HepG2 (cell line): ENCODE results near the gene METTL1. TPM values are rescaled to one million over a fixed set of nuclear protein-coding genes. Genes with fewer than 3 reads are reported as not detected.
A peak's percentile ranks its signal among the peaks of the same experiment; 100 is the strongest.

ENCODE experiments used
- FOXO1 ChIP-seq: sonication (generic); formaldehyde crosslinking; IDR thresholded peaks from 2 replicates; pipeline ENCODE4 v1.4.0; 2020; ENCODE audit warnings: missing genetic modification reagents
- GABPA ChIP-seq, 2 experiments: IDR thresholded peaks; 2 replicates each; pipeline ENCODE4 v1.6.1; 2011 to 2016; ENCODE audit warnings: low read depth in 2 of 2, low read length in 1 of 2, missing biosample characterization in 1 of 2, missing genetic modification characterization in 1 of 2
- MIER2 ChIP-seq: IDR thresholded peaks from 2 replicates; pipeline ENCODE4 v1.6.1; 2016; ENCODE audit warnings: missing biosample characterization, missing genetic modification reagents
- NBN ChIP-seq: fragments of 450-650 bp; conservative IDR thresholded peaks from 2 replicates; pipeline ENCODE4 v1.6.1; 2017
- SIN3A ChIP-seq: IDR thresholded peaks from 2 replicates; pipeline ENCODE4 v1.6.1; 2011; ENCODE audit warnings: low read depth, mild to moderate bottlenecking, control low read depth, low read length, borderline replicate concordance
- ZBTB20 ChIP-seq: sonication (generic); formaldehyde crosslinking; IDR thresholded peaks from 2 replicates; pipeline ENCODE4 v1.8.1; 2023; ENCODE audit warnings: missing genetic modification reagents, low read depth, mild to moderate bottlenecking, borderline replicate concordance
- ZBTB7A ChIP-seq: sonication (generic); formaldehyde crosslinking; IDR thresholded peaks from 2 replicates; pipeline ENCODE4 v1.8.0; 2022; ENCODE audit warnings: mild to moderate bottlenecking, missing genetic modification reagents
- ZNF687 ChIP-seq: sonication (generic); formaldehyde crosslinking; IDR thresholded peaks from 2 replicates; pipeline ENCODE4 v1.5.1; 2020; ENCODE audit warnings: mild to moderate bottlenecking, missing genetic modification reagents, moderate library complexity
- polyA plus RNA-seq, 8 experiments: library from polyadenylated mRNA; depleted of rRNA in 3 of 8; stranded (reverse) in 7 of 8; unstranded in 1 of 8; fragments of >200 nt; fragmentation: Illumina TruSeq in 4 of 8; extraction: Trizol in 4 of 8; gene quantifications; 2 replicates each; pipeline versions ENCODE4 v1.2.1 to v1.2.3, GENCODE V29; 2011 to 2016; ENCODE audit warnings: low read depth in 4 of 8, missing spikeins in 1 of 8, mixed read lengths in 1 of 8; ENCODE audit not compliant: insufficient read depth in 1 of 8
- total RNA-seq, 5 experiments: library from RNA; depleted of rRNA; stranded (reverse); fragments of >200 nt; fragmentation: Illumina TruSeq; extraction: Trizol; gene quantifications; 2 replicates each; pipeline ENCODE4 v1.2.3, GENCODE V29; 2016; ENCODE audit warnings: low read depth in 1 of 5
- TF ChIP-seq, protein P1 (sequence below): sonication (generic); formaldehyde crosslinking; IDR thresholded peaks from 2 replicates; pipeline ENCODE4 v1.5.0; 2020; ENCODE audit warnings: mild to moderate bottlenecking, missing genetic modification reagents, moderate library complexity
- TF ChIP-seq, protein P2 (sequence below): sonication (generic); formaldehyde crosslinking; IDR thresholded peaks from 2 replicates; pipeline ENCODE4 v1.4.0; 2020; ENCODE audit warnings: missing genetic modification reagents; ENCODE audit errors: not compliant biosample characterization
- TF ChIP-seq, protein P3 (sequence below): sonication (generic); formaldehyde crosslinking; IDR thresholded peaks from 2 replicates; pipeline ENCODE4 v1.5.1; 2020; ENCODE audit warnings: missing genetic modification reagents, mild to moderate bottlenecking, borderline replicate concordance

Gene METTL1
- total and polyA plus RNA-seq, 2 of the 13 experiments (the other 11 are each of a cell fraction or from before 2014, with no cell fraction given), result 34.7 to 36.9 TPM

DNA sequence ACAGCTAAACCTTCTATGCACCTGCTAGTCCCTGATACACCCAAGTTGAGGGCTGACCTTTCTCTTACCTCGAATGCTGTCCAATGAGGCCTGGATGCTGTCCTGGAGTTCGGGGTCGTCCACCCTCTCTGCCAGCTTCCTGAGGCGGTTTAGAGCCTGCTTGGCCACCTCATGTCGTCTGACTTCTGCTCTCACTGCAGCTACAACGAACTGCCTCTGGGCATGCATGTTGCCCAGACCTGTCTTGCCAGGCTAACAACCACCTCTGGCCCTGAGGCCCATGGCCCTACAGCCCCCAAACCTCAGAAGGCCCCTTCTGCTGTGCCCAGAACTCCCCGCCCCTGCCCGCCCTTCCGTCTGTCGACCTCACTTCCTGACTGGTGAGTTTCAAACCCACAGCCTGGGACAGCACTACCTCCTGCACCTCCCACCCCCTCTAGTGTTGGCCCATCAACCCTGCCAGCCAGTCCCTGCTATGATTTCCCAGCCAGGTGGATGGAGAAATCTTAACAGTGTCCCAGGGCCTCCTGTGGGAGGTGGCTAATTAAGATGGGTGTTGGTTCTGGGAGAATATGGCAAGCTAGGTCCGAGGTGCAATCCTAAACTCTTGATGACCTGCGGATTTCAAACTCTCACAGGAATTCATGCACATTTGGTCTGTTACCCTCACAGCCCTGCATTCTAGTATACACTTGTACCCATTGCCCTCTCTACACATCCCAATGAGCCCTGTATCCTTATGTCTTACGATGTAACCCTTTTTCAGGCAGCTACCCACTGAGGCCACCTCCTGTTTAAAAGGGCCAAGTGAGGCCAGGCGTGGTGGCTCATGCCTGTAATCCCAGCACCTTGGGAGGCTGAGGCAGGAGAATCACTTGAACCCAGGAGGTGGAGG is 29.8 kb downstream of the METTL1 start (continued):
- TF ChIP-seq, protein P1, sequence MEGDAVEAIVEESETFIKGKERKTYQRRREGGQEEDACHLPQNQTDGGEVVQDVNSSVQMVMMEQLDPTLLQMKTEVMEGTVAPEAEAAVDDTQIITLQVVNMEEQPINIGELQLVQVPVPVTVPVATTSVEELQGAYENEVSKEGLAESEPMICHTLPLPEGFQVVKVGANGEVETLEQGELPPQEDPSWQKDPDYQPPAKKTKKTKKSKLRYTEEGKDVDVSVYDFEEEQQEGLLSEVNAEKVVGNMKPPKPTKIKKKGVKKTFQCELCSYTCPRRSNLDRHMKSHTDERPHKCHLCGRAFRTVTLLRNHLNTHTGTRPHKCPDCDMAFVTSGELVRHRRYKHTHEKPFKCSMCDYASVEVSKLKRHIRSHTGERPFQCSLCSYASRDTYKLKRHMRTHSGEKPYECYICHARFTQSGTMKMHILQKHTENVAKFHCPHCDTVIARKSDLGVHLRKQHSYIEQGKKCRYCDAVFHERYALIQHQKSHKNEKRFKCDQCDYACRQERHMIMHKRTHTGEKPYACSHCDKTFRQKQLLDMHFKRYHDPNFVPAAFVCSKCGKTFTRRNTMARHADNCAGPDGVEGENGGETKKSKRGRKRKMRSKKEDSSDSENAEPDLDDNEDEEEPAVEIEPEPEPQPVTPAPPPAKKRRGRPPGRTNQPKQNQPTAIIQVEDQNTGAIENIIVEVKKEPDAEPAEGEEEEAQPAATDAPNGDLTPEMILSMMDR (CRISPR knock-in tag), result peak; percentile 61
- TF ChIP-seq FOXO1 (CRISPR knock-in tag) (0 out of 2 replicates have a peak, but pooled peaks have one; percentile 33), MIER2 (CRISPR knock-in tag) (no peak), SIN3A (no peak; the same call in 1 of the 2 replicates), ZBTB7A (CRISPR knock-in tag) (no peak), ZBTB20 (CRISPR knock-in tag) (no peak), NBN (no peak), ZNF687 (CRISPR knock-in tag) (peak; percentile 45), GABPA (IDR thresholded peaks at IDR 0.05; ENCODE audit: low read depth, low read length) (no peak), GABPA (CRISPR knock-in tag; IDR thresholded peaks at IDR 0.05; ENCODE audit: low read depth) (peak; percentile 53; the same call in 1 of the 2 replicates)
- TF ChIP-seq, protein P2, sequence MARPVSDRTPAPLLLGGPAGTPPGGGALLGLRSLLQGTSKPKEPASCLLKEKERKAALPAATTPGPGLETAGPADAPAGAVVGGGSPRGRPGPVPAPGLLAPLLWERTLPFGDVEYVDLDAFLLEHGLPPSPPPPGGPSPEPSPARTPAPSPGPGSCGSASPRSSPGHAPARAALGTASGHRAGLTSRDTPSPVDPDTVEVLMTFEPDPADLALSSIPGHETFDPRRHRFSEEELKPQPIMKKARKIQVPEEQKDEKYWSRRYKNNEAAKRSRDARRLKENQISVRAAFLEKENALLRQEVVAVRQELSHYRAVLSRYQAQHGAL (CRISPR knock-in tag), result no peak
- TF ChIP-seq, protein P3, sequence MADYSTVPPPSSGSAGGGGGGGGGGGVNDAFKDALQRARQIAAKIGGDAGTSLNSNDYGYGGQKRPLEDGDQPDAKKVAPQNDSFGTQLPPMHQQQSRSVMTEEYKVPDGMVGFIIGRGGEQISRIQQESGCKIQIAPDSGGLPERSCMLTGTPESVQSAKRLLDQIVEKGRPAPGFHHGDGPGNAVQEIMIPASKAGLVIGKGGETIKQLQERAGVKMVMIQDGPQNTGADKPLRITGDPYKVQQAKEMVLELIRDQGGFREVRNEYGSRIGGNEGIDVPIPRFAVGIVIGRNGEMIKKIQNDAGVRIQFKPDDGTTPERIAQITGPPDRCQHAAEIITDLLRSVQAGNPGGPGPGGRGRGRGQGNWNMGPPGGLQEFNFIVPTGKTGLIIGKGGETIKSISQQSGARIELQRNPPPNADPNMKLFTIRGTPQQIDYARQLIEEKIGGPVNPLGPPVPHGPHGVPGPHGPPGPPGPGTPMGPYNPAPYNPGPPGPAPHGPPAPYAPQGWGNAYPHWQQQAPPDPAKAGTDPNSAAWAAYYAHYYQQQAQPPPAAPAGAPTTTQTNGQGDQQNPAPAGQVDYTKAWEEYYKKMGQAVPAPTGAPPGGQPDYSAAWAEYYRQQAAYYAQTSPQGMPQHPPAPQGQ, result no peak
- TF ChIP-seq, all 625 proteins: peak for 11
